NCI-H1417 (cell line): Measurements from ENCODE around the gene PGM2.
"Not testable (repeated sequence)": the region's sequence is repeated elsewhere in the genome, so short reads cannot be mapped to it uniquely, and the experiment has no call there.

Experiments
- DNase-seq, 3 experiments: peaks; one replicate each; lab custom pipeline; 2025; lab: John Stamatoyannopoulos, UW

The PGM2 gene

DNA sequence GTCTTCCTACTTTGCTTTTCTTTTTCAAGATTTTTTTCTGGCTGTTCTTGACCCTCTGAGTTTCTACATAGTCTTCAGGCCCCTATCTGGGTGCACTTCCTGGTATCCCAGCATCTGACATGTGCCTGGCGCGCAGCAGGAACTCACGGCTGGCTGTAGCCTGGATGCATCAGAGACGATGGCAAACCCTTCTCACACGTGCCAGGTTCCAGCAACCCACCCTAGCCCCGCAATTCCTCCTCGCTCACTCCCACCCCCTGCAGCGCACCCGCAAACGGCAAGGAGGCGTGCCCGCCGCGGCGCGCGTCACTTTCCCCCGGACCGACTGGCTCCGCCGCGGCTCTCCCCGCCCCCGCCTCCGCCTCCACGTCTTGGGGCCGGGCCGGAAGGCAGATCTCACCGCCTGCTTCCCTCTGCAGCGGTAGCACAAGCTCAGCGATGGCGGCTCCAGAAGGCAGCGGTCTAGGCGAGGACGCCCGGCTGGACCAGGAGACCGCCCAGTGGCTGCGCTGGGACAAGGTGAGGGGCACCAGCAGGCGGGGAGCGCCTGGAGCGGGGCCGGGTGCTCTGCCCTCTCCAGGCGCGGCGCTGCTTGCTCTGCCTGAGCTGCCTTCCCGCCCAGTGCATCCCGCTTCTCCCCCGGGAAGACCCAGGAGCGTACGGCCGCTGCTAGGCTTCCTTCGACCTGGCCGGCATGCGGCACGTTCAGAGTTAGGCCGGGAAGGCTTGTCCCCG is at the start of gene PGM2:
Gene PGM2 (plus strand): TSS at position 392 of the 735 bp plus-strand sequence. CDS start 47 bp downstream, at position 439.
- peak; percentile 92 to 95 (median 92) for DNase-seq

DNA sequence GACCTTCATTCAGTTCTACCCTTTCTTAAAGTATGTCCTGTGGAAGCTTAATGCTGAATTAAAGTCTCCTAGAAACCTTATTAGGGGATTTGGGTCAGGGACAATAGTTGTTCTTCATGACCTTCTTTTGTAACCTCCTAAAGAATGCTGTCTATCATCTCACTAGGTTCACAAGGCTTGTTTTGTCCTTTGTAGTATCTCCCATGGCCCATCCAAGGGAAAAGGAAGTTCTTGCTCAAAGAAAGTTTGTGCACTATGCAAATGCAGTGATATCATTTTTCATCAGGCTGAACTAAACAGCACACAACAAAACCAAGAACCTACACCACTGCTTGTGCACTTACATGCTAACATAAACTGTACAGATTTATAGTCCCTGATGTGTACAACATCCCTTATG is 46.6 kb upstream of the PGM2 start:
- no peak for DNase-seq

- no peak for DNase-seq
Observed at GRCh38 chr4:37780444-37781130, 45.9 kb upstream of the PGM2 start.

DNA sequence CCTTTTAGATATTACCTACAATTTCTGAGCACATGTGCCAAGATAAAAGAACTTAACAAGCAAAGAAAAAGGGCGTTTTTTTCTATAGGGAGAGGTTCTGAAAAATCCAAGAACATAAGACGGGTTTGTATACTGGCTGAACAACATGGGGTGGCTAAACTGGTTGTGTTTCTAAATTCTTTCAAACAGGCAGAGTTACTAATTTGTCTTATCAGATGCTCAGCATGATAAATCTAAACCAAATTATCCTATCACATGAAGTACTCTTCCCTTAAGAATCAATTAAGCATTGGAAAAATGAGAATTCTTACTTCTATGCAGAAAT is 45.4 kb upstream of the PGM2 start:
- DNase-seq: no peak

- not testable (repeated sequence) for DNase-seq
Observed at GRCh38 chr4:37786267-37786666, 40.2 kb upstream of the PGM2 start.

DNA sequence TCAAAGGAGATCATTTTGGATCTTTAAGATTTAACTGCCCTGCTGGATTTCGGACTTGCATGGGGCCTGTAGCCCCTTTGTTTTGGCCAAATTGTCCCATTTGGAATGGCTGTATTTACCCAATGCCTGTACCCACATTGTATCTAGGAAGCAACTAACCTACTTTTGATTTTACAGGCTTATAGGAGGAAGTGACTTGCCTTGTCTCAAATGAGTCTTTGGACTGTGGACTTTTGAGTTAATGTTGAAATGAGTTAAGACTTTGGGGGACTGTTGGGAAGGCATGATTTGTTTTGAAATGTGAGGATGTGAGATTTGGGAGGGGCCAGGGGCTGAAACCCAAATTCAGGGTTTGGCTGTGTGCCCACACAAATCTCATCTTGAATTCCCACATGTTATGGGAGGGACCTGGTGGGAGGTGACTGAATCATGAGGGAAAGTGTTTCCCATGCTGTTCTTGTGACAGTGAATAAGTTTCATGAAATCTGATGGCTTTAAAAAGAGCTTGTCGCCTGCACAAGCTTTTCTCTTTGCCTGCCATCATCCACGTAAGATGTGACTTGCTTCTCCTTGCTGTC is 38.5 kb upstream of the PGM2 start:
- not testable (repeated sequence) for DNase-seq

DNA sequence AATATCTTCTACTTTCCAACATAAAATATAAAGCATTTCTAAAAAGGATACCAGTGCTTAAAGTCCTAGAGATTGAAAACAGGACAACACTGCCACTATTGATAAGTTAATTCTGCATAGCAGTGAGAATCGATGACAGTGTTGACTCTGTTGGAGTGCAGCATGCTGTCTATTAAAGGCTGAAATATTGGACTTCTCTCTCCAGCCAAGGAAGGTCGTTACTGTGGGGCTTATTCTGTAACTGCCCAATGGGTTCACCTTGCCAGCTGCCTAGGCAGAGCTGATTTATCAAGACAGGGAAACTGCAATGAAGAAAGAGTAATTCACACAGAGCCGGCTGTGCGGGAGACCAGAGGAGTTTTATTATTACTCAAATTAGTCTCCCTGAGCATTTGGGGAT is 37.7 kb upstream of the PGM2 start:
- no peak for DNase-seq

GRCh38 chr4:37792241-37792640 is 34.2 kb upstream of the PGM2 start:
- DNase-seq: no peak

DNA sequence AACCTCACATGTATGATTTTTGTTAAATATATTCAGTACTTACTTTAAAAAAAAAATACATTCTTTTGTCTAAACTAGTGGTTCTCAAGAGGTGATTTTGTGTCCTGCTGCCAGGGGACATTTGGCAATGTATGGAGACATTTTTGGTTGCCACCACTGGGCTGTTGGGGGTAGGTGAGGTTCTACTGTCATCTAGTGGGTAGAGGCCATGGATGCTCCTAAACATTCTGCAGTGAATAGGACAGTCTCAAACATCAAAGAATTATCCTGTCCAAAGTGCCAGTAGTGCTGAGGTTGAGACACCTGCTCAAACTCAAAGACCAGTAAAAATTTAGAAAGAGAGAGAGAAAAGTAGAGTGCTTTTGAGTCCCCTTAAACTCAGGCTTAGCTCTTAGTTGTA is 32.9 kb upstream of the PGM2 start:
- DNase-seq: peak in 2 of 3 experiments; percentile 28 to 50

- DNase-seq: no peak
Observed at GRCh38 chr4:37794056-37794455, 32.4 kb upstream of the PGM2 start.

- no peak for DNase-seq
Observed at GRCh38 chr4:37795581-37796195, 30.8 kb upstream of the PGM2 start.

- DNase-seq: no peak
Observed at GRCh38 chr4:37797374-37797773, 29.1 kb upstream of the PGM2 start.

DNA sequence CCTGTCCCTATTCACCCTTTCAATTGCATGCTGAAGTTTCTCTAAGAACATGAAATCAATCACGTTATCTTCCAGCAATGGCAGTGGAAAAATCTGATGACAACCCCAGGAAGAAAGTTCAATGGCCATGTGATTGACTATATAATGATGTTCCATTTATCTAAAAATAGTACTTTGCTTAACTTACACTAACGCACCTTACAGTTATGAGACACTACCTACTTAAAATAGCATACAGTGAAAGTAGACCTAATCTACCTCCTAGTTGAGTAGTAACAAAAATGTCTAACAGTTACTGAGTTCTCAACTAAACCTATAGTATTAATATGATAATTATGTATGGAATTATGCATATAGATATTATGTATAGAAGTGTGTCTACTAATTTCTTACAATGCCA is 28.6 kb upstream of the PGM2 start:
- no peak for DNase-seq

- no peak for DNase-seq
Observed at GRCh38 chr4:37798616-37799015, 27.9 kb upstream of the PGM2 start.

- DNase-seq: no peak
Observed at GRCh38 chr4:37799941-37800554, 26.4 kb upstream of the PGM2 start.

DNA sequence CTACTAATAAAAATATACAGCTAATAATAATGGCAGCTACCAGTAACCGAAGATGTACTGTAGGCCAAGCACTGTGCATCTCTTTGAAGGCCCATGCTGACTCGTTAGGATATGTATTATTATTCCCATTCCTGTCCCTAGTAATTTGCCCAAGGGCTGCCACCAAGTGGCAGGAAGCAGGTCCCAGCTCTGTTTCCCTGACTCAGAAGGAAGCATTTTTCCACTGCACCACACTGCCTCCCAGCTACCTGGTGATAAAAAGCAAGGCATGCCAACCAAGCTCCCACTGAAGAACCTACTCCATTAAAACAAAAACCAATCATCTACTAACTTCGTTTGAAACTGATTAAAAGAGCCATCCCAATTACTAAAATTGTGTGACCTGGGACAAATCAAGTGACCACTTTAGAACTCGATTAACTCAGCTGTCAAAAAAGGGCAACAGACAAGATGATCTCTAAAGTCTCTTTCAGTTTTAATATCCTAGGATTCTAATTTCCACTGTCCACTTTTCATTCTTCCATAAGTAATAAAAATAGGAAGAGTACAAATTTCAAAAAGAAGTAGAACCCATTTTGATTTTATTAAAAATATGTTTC is 24.3 kb upstream of the PGM2 start:
- peak; percentile 69 to 90 (median 82) for DNase-seq

- peak; percentile 17 to 69 (median 67) for DNase-seq
Observed at GRCh38 chr4:37803348-37803973, 23.0 kb upstream of the PGM2 start.

DNA sequence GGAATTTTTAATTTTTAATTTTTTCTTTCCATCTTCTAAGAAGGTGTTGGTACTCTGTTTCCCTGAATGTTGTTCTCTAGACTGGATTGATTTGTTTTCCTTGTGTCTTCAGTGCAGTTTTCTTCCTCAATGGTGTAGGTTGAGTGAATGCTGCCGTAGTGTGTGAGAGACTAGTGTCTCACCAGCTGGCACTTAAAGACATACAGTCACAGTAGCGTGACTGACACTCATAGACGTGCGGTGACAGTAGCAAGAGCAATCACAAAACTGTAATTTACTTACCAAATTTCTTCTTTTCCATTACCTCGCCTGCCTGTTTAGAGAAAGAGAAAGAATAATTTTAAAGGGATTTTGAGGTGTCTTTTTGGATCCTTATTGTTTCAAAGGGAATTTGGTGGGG is 21.4 kb upstream of the PGM2 start:
- DNase-seq: peak in 2 of 3 experiments; percentile 7 to 74

GRCh38 chr4:37812713-37813112 is 13.8 kb upstream of the PGM2 start:
- no peak for DNase-seq

GRCh38 chr4:37815591-37815990 is 10.9 kb upstream of the PGM2 start:
- no peak for DNase-seq

DNA sequence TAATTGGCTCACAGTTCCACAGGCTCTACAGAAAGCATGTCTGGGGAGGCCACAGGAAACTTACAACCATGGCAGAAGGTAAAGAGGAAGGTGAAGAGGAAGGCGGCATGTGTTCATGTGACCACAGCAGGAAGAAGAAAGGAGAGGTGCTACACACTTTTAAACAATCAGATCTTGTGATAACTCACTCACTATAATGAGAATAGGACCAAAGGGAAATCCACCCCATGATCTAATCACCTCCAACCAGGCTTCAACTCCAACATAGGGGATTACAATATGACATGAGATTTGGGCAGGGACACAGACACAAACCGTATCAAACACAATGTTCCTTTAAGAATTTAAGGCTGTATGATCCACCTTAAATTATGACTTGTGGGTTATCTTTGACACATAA is 10.5 kb upstream of the PGM2 start:
- no peak for DNase-seq

GRCh38 chr4:37816719-37817118 is 9.8 kb upstream of the PGM2 start:
- no peak for DNase-seq
